Measurements from ENCODE around the gene GPC1.

GPC1 gene

GRCh38 chr2:240511351-240512108 lies 76.1 kb downstream of the GPC1 start:
- no peak for TF ChIP-seq SUZ12 (IDR thresholded peaks at IDR 0.05; ENCODE audit: extremely low read depth, insufficient read depth, insufficient read length)
- TF ChIP-seq YY1 (IDR thresholded peaks at IDR 0.05; ENCODE audit: insufficient read depth, insufficient read length) = no peak
- TF ChIP-seq ZNF274 (IDR thresholded peaks at IDR 0.05; ENCODE audit: low read depth, low read length) = no peak
- H3K9ac ChIP-seq (ENCODE audit: insufficient read length, low read depth) = no peak overlapping the region
- no peak for DNase-seq (ENCODE audit: low read depth, low spot score)
- H3K36me3 ChIP-seq (ENCODE audit: insufficient read depth, insufficient read length, low read length) = peaks cover 35% of the 10 kb centered on the region
- peaks cover 3% of the 10 kb centered on the region for H3K4me1 ChIP-seq (ENCODE audit: insufficient read depth, insufficient read length)
- no peak overlapping the region for H3K4me3 ChIP-seq (ENCODE audit: insufficient read length, low read depth)
- H3K9me3 ChIP-seq (ENCODE audit: insufficient read depth, low read length) = no peaks in the 10 kb centered on the region
- H3K27me3 ChIP-seq (ENCODE audit: insufficient read depth, insufficient read length) = no peaks in the 10 kb centered on the region

DNA sequence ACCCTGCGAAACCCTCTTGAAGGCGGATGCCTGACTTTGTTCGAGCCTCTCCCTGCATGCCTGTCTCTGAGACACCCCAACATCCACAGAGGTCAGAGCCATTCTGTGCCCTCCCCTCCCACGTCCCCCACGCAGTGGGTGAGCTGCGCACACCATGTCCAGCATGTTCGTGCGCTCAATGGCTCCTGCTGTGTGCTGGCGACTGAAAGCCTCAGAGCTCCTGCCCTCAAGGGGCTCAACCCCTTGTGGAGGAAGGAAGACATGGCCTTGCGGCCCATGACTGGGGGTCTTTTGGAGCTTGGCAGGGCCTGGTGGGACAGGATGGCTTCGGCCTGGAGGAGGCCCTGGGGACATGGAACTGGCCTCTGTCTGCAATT lies 76.6 kb downstream of the GPC1 start:
- TF ChIP-seq ZNF274 (IDR thresholded peaks at IDR 0.05; ENCODE audit: low read depth, low read length) (no peak), SUZ12 (IDR thresholded peaks at IDR 0.05; ENCODE audit: extremely low read depth, insufficient read depth, insufficient read length) (no peak), YY1 (IDR thresholded peaks at IDR 0.05; ENCODE audit: insufficient read depth, insufficient read length) (no peak)
- Histone ChIP-seq H3K9me3 (ENCODE audit: insufficient read depth, low read length) (no peaks in the 10 kb centered on the region), H3K4me1 (ENCODE audit: insufficient read depth, insufficient read length) (peaks cover 3% of the 10 kb centered on the region), H3K9ac (ENCODE audit: insufficient read length, low read depth) (no peak overlapping the region), H3K36me3 (ENCODE audit: insufficient read depth, insufficient read length, low read length) (peaks cover 35% of the 10 kb centered on the region), H3K4me3 (ENCODE audit: insufficient read length, low read depth) (no peak overlapping the region), H3K27me3 (ENCODE audit: insufficient read depth, insufficient read length) (no peaks in the 10 kb centered on the region)
- DNase-seq (ENCODE audit: low read depth, low spot score) = no peak

DNA sequence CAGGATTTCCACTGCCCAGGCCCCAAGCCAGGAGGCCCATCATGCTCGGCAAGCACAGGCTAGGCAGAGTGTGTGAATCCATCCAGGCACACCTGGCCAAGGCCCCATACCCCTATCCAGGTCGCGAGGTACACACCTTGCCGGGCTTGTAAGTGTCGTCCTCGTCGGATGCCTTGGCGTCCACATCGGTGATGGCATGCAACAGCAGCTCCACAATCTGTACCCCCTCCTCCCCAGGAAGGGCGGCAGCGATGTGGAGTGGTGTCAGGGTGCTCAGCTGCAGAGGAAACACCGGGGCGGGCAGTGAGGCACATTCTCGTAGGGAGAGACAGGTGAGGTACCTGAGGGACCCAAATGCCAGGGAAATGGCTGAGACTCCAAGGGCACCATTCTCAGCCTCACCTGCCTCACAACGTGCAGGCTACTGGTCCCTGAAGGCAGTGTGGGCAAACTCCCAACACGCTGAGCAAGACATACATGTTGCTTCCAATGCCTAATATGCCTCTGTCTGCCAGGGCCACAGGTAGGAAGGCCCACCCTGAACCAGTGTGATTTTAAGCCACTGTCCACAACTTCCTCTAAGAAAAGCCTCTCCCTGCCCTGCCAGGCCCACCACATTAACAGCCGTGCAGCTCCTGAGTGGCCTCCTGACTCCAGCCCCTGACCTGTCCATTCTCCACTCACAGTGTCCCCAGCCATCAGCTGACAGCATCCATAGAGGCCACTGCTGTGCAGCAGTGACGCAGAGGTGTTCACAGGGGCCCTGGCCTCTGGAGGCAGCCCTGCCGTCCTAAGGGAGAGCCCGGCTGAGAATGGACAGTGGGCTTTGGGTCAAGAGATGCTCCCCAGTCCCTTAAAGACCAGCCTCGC lies 77.4 kb downstream of the GPC1 start:
- Histone ChIP-seq H3K9ac (ENCODE audit: insufficient read length, low read depth) (no peak overlapping the region), H3K4me3 (ENCODE audit: insufficient read length, low read depth) (no peak overlapping the region), H3K9me3 (ENCODE audit: insufficient read depth, low read length) (no peaks in the 10 kb centered on the region), H3K4me1 (ENCODE audit: insufficient read depth, insufficient read length) (peaks cover 3% of the 10 kb centered on the region), H3K27me3 (ENCODE audit: insufficient read depth, insufficient read length) (no peaks in the 10 kb centered on the region), H3K36me3 (ENCODE audit: insufficient read depth, insufficient read length, low read length) (peaks cover 32% of the 10 kb centered on the region)
- no peak for DNase-seq (ENCODE audit: low read depth, low spot score)
- TF ChIP-seq SUZ12 (IDR thresholded peaks at IDR 0.05; ENCODE audit: extremely low read depth, insufficient read depth, insufficient read length) = no peak
- no peak for TF ChIP-seq YY1 (IDR thresholded peaks at IDR 0.05; ENCODE audit: insufficient read depth, insufficient read length)
- no peak for TF ChIP-seq ZNF274 (IDR thresholded peaks at IDR 0.05; ENCODE audit: low read depth, low read length)

DNA sequence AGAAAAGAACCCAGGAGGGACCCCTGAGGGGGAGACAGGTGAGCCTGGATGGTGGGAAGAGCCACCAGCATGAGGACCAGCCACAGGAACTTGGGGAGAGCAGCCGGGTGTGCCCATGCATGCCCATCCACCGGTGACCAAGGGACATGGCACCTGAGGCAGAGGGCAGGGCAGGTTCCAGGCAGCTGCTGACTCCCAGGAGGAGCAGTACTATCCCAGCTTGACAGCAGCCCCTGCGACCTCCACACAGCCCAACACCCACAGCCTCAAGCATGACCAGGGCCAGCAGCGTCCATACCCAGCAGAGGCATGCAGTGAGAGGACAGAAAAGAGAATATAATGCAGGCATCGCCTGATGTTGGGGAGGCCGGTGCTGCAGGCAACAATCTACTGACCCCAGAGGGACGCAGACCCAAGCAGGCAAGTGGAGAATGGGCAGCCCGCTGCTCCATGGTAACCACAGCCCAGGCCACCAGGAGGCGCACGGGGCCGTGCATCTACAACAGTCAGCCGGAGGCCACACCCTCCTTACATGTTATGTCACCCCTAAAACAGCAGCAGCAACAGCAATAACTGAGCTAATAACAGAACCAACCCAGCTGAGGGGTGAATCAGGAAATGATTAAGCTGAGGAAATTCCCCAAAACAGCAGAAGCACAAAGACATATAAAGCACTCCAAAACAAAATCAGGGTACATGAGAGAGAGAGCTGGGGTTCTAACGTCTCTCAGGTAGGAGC lies 78.3 kb downstream of the GPC1 start:
- no peak for TF ChIP-seq ZNF274 (IDR thresholded peaks at IDR 0.05; ENCODE audit: low read depth, low read length)
- no peak for TF ChIP-seq SUZ12 (IDR thresholded peaks at IDR 0.05; ENCODE audit: extremely low read depth, insufficient read depth, insufficient read length)
- no peak for TF ChIP-seq YY1 (IDR thresholded peaks at IDR 0.05; ENCODE audit: insufficient read depth, insufficient read length)
- Histone ChIP-seq H3K9ac (ENCODE audit: insufficient read length, low read depth) (peak overlapping the region; percentile 45), H3K4me3 (ENCODE audit: insufficient read length, low read depth) (no peak overlapping the region), H3K27me3 (ENCODE audit: insufficient read depth, insufficient read length) (no peaks in the 10 kb centered on the region), H3K36me3 (ENCODE audit: insufficient read depth, insufficient read length, low read length) (peaks cover 37% of the 10 kb centered on the region), H3K4me1 (ENCODE audit: insufficient read depth, insufficient read length) (peaks cover 3% of the 10 kb centered on the region), H3K9me3 (ENCODE audit: insufficient read depth, low read length) (peaks cover 6% of the 10 kb centered on the region; the same call in 1 of the 2 replicates)
- DNase-seq (ENCODE audit: low read depth, low spot score) = peak; percentile 66

DNA sequence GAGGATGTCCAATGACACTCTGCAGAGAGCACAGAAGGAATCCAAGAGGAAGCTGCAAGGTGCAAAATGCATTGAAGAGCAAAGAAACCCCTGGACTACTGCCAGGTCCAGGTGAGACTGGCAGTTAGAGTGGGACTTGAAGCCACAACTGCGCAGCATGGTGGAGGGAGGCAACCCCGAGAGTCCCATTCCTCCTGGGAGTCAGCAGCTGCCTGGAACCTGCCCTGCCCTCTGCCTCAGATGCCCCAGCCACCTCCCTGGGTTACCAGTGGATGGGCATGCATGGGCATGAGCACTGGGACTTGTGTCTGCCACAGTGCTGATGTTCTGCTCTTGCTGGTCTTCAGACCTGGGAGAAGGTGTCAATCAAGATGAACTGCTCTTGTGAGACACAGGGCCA lies 79.2 kb downstream of the GPC1 start:
- TF ChIP-seq SUZ12 (IDR thresholded peaks at IDR 0.05; ENCODE audit: extremely low read depth, insufficient read depth, insufficient read length) (no peak), YY1 (IDR thresholded peaks at IDR 0.05; ENCODE audit: insufficient read depth, insufficient read length) (no peak), ZNF274 (IDR thresholded peaks at IDR 0.05; ENCODE audit: low read depth, low read length) (no peak)
- no peak for DNase-seq (ENCODE audit: low read depth, low spot score)
- Histone ChIP-seq H3K36me3 (ENCODE audit: insufficient read depth, insufficient read length, low read length) (peaks cover 39% of the 10 kb centered on the region), H3K4me1 (ENCODE audit: insufficient read depth, insufficient read length) (peaks cover 6% of the 10 kb centered on the region), H3K4me3 (ENCODE audit: insufficient read length, low read depth) (no peak overlapping the region), H3K9ac (ENCODE audit: insufficient read length, low read depth) (no peak overlapping the region), H3K9me3 (ENCODE audit: insufficient read depth, low read length) (peaks cover 6% of the 10 kb centered on the region; the same call in 1 of the 2 replicates), H3K27me3 (ENCODE audit: insufficient read depth, insufficient read length) (no peaks in the 10 kb centered on the region)

DNA sequence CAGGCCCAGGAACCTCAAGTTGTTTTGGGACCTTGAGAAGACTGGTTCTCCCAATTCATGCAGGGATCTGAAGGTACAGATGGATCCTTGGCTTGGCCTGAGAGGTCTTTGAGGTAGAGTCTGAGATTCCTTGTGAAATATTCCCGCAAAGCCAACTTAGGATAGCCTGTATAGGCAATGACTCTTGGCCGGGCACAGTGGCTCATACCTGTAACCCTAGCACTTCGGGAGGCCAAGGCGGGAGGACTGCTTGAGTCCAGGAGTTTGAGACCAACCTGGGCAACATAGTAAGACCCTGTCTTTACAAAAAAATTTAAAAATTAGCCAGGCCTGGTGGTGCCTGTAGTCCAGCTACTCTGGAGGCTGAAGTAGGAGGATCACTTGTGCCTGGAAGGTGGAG lies 81.9 kb downstream of the GPC1 start:
- peaks cover 11% of the 10 kb centered on the region; the same call in 1 of the 2 replicates for H3K9me3 ChIP-seq (ENCODE audit: insufficient read depth, low read length)
- TF ChIP-seq YY1 (IDR thresholded peaks at IDR 0.05; ENCODE audit: insufficient read depth, insufficient read length) = no peak
- TF ChIP-seq SUZ12 (IDR thresholded peaks at IDR 0.05; ENCODE audit: extremely low read depth, insufficient read depth, insufficient read length) = no peak
- no peak for TF ChIP-seq ZNF274 (IDR thresholded peaks at IDR 0.05; ENCODE audit: low read depth, low read length)
- no peak overlapping the region for H3K4me3 ChIP-seq (ENCODE audit: insufficient read length, low read depth)
- peaks cover 6% of the 10 kb centered on the region for H3K4me1 ChIP-seq (ENCODE audit: insufficient read depth, insufficient read length)
- H3K27me3 ChIP-seq (ENCODE audit: insufficient read depth, insufficient read length) = no peaks in the 10 kb centered on the region
- H3K9ac ChIP-seq (ENCODE audit: insufficient read length, low read depth) = no peak overlapping the region
- peaks cover 33% of the 10 kb centered on the region for H3K36me3 ChIP-seq (ENCODE audit: insufficient read depth, insufficient read length, low read length)
- no peak for DNase-seq (ENCODE audit: low read depth, low spot score)
